K562 (cell line): Measurements from ENCODE around the gene LAMTOR1. TPM values are rescaled to one million over a fixed set of nuclear protein-coding genes. Genes with fewer than 3 reads are reported as not detected.

Experiments
- ATAC-seq: fragments of 200-7000 bp; cut with Tn5 transposase; 3 replicates; pipeline ENCODE4 v1.9.1; 2020; ENCODE audit warnings: moderate library complexity
- BruUV-seq: library from RNA; stranded (reverse); fragments of 400-500 nt; replicated peaks from 2 replicates; lab custom pipeline; 2021; lab: Mats Ljungman, UMichigan
- CTCF ChIA-PET: fragments of 300-600 bp; formaldehyde crosslinking; extraction: SDS; loops from one replicate; lab custom pipeline; 2021; ENCODE audit warnings: low intra/inter-chr PET ratio; lab: Yijun Ruan, JAX
- POLR2A ChIA-PET: fragments of 300-600, 350-650 bp; sonication (Branson Sonifier 250); formaldehyde crosslinking; extraction: SDS; loops from one replicate; lab custom pipeline; 2021; ENCODE audit warnings: antibody characterized with exemption, inconsistent platforms; lab: Yijun Ruan, JAX
- DNase-seq, 4 experiments: peaks; one replicate each; pipeline versions ENCODE4 v3.0.0 to v3.0.0-alpha.2; 2011 to 2018; ENCODE audit warnings: low spot score in 3 of 4, mixed read lengths in 3 of 4; ENCODE audit errors: extremely low read depth in 1 of 4
- FAIRE-seq: peaks from 2 replicates; lab custom pipeline; 2011; peaks lifted over from hg19 to GRCh38; lab: Jason Lieb, UNC
- H2AFZ ChIP-seq: 2 replicates; pipeline ENCODE4 v1.6.0; 2011; ENCODE audit warnings: low read depth, low read length, control low read depth, inconsistent platforms
- H3K27ac ChIP-seq: fragments of 200-600 bp; 3 replicates; pipeline ENCODE4 v1.8.0; 2011; ENCODE audit warnings: low read depth, mild to moderate bottlenecking, control low read depth, inconsistent platforms, low read length, moderate library complexity, mixed read lengths; ENCODE audit errors: extremely low read depth
- H3K27me3 ChIP-seq, 2 experiments: fragments of 300-600 bp in 1 of 2; 2 replicates in 1 of 2; 3 replicates in 1 of 2; pipeline versions ENCODE4 v1.6.0 to v1.8.0; 2011; ENCODE audit warnings: inconsistent platforms in 2 of 2, low read length in 2 of 2, mild to moderate bottlenecking in 1 of 2, mixed read lengths in 1 of 2, moderate library complexity in 1 of 2; ENCODE audit not compliant: control insufficient read depth in 2 of 2, insufficient read depth in 2 of 2
- H3K36me3 ChIP-seq: fragments of 300-600 bp; 3 replicates; pipeline ENCODE4 v1.8.0; 2011; ENCODE audit warnings: mild to moderate bottlenecking, low read length, inconsistent platforms; ENCODE audit not compliant: control insufficient read depth, insufficient read depth
- H3K4me1 ChIP-seq, 2 experiments: fragments of 200-600 bp in 1 of 2; replicated peaks in 1 of 2; 2 replicates in 1 of 2; 3 replicates in 1 of 2; pipeline versions ENCODE4 v1.5.1 to v1.8.0; 2011; ENCODE audit warnings: inconsistent platforms in 2 of 2, low read length in 2 of 2, mild to moderate bottlenecking in 1 of 2, mixed read lengths in 1 of 2, moderate library complexity in 1 of 2; ENCODE audit not compliant: control insufficient read depth in 2 of 2, insufficient read depth in 2 of 2
- H3K4me2 ChIP-seq: 2 replicates; pipeline ENCODE4 v1.6.1; 2011; ENCODE audit warnings: low read length, control low read depth, inconsistent platforms, mixed read lengths; ENCODE audit not compliant: insufficient read depth
- H3K4me3 ChIP-seq: fragments of 200-600 bp; sonication (generic), shearing (Covaris generic); 2 replicates; pipeline ENCODE4 v1.5.1; 2016; ENCODE audit warnings: control low read depth, inconsistent platforms
- H3K79me2 ChIP-seq: fragments of 200-600 bp; 3 replicates; pipeline ENCODE4 v1.8.0; 2011; ENCODE audit warnings: low read length, inconsistent platforms; ENCODE audit not compliant: control insufficient read depth, insufficient read depth
- H3K9ac ChIP-seq, 2 experiments: 2 replicates each; pipeline versions ENCODE4 v1.6.0 to v1.6.1; 2011; ENCODE audit warnings: low read depth in 2 of 2, low read length in 2 of 2, control low read depth in 1 of 2, inconsistent platforms in 1 of 2, mild to moderate bottlenecking in 1 of 2, mixed read lengths in 1 of 2; ENCODE audit not compliant: insufficient read depth in 1 of 2
- H3K9me1 ChIP-seq: one replicate; pipeline ENCODE4 v1.6.0; 2011; ENCODE audit warnings: inconsistent platforms, mild to moderate bottlenecking, low read length, moderate library complexity; ENCODE audit not compliant: control insufficient read depth, insufficient read depth
- H3K9me3 ChIP-seq: replicated peaks from 2 replicates; pipeline ENCODE4 v1.5.1; 2011; ENCODE audit warnings: low read depth, low read length, inconsistent platforms; ENCODE audit not compliant: control insufficient read depth, insufficient read depth
- H4K20me1 ChIP-seq: replicated peaks from 2 replicates; pipeline ENCODE4 v1.6.1; 2011; ENCODE audit warnings: low read length, inconsistent platforms, mixed read lengths; ENCODE audit not compliant: control insufficient read depth, insufficient read depth
- KAT8 ChIP-seq: fragments of 450-650 bp; IDR thresholded peaks from 2 replicates; pipeline ENCODE4 v1.6.1; 2016; ENCODE audit warnings: low read depth, mild to moderate bottlenecking
- MGA ChIP-seq: fragments of 450-650 bp; IDR thresholded peaks from 2 replicates; pipeline ENCODE4 v1.6.1; 2016; ENCODE audit warnings: mild to moderate bottlenecking, moderate library complexity
- PHF8 ChIP-seq: fragments of 200-600 bp; sonication (generic); IDR thresholded peaks from 2 replicates; pipeline ENCODE4 v1.6.1; 2012; ENCODE audit warnings: mixed run types, mild to moderate bottlenecking, inconsistent platforms, low read length, moderate library complexity, borderline replicate concordance
- ZBTB5 ChIP-seq: fragments of 450-650 bp; IDR thresholded peaks from 2 replicates; pipeline ENCODE4 v1.6.1; 2017; ENCODE audit warnings: antibody characterized with exemption
- ZNF277 ChIP-seq: fragments of 250-450 bp; sonication (Bioruptor Pico); IDR thresholded peaks from 2 replicates; pipeline ENCODE4 v1.8.0; 2022; ENCODE audit warnings: inconsistent platforms, mild to moderate bottlenecking, moderate library complexity, borderline replicate concordance
- WGBS: fragments of 100-300 bp; shearing (Covaris generic); methylation state at CpG from one replicate; pipeline ENCODE4 v1.1.6; 2016; ENCODE audit warnings: low coverage, mixed read lengths; ENCODE audit not compliant: insufficient coverage; ENCODE audit errors: missing lambda C conversion rate; 5-methylcytosine and 5-hydroxymethylcytosine counted together
- in situ Hi-C: fragments of 300-500 bp; cut with MboI; formaldehyde crosslinking; loops from 4 replicates; pipeline ENCODE4 v1.15.0; 2018; ENCODE audit warnings: inconsistent platforms, mixed read lengths
- intact Hi-C: fragments of 100-400 bp; cut with micrococcal nuclease; formaldehyde crosslinking; loops from 2 replicates; pipeline ENCODE4 v1.14.2; 2022
- polyA plus RNA-seq, 8 experiments: library from polyadenylated mRNA; depleted of rRNA in 4 of 8; stranded (reverse) in 5 of 8; unstranded in 3 of 8; fragments of >200 nt; fragmentation: Nextera tagmentation in 2 of 8; fragmentation: Illumina TruSeq in 1 of 8; extraction: Ambion mirVana in 2 of 8; extraction: Trizol in 1 of 8; gene quantifications; 2 replicates each; pipeline versions ENCODE4 v1.2.1 to v1.2.3, GENCODE V29; 2011 to 2014; ENCODE audit warnings: inconsistent platforms in 1 of 8, missing spikeins in 1 of 8
- total RNA-seq, 7 experiments: library from RNA; depleted of rRNA in 6 of 7; stranded (reverse); fragments of >200 nt in 6 of 7; fragmentation: Illumina TruSeq in 2 of 7; extraction: Trizol in 2 of 7; gene quantifications; 2 replicates each; pipeline versions ENCODE4 v1.2.1 to v1.2.3, GENCODE V29; 2011 to 2021; ENCODE audit warnings: low replicate concordance in 1 of 7

LAMTOR1 gene
- total and polyA plus RNA-seq, 9 of the 15 experiments (the other 6 are each of a cell fraction or from before 2014, with no cell fraction given), result 62.6 to 104 (median 85.3) TPM

GRCh38 chr11:72048766-72049460 lies 54.2 kb downstream of the LAMTOR1 start:
- no peaks in the 10 kb centered on the region; the same call in 1 of the 2 replicates for H4K20me1 ChIP-seq
- no TSS peak for BruUV-seq
- no peak for FAIRE-seq
- in situ Hi-C loops, result no loop called here
- no peaks in the 10 kb centered on the region; a peak in 1 of 5 replicates for H3K4me1 ChIP-seq
- intact Hi-C loops, result no loop called here
- WGBS, result 96% methylated on average over 3 of the region's 3 CpGs
- no peaks in the 10 kb centered on the region for H3K9me1 ChIP-seq
- H3K27ac ChIP-seq, result no peak overlapping the region
- no peak overlapping the region for H3K9ac ChIP-seq
- H3K27me3 ChIP-seq, result no peaks in the 10 kb centered on the region
- ChIA-PET POLR2A (interaction anchor here (0.7 to 2.0 kb wide), 8 partner anchors 8 to 70 kb away, joined by 3 to 7 read pairs (median 4); no protein-coding TSS in a partner anchor), CTCF (no interaction called here)
- peaks cover 42% of the 10 kb centered on the region for H3K79me2 ChIP-seq
- H2AFZ ChIP-seq, result no peak overlapping the region
- H3K9me3 ChIP-seq, result no peaks in the 10 kb centered on the region
- no peak overlapping the region for H3K4me3 ChIP-seq
- no peak for DNase-seq
- no peak for ATAC-seq
- peaks cover 42% of the 10 kb centered on the region; the same call in 2 of the 3 replicates for H3K36me3 ChIP-seq
- no peak overlapping the region for H3K4me2 ChIP-seq
- TF ChIP-seq ZNF277 (CRISPR knock-in tag) (no peak), PHF8 (no peak), ZBTB5 (no peak), MGA (no peak), KAT8 (no peak)
